OCI-LY3 (cell line): ENCODE data around the gene BTD.

ENCODE experiments used
- EZH2phosphoT487 ChIP-seq: fragments of 200-600 bp; shearing (Covaris generic); IDR thresholded peaks from 2 replicates; pipeline ENCODE4 v1.6.1; 2018; ENCODE audit warnings: antibody characterized with exemption, mixed run types, low read depth
- TF ChIP-seq, protein P1 (sequence below): fragments of 200-600, 300-600 bp; sonication (generic); IDR thresholded peaks from 2 replicates; pipeline ENCODE4 v1.5.1; 2014; ENCODE audit warnings: antibody characterized with exemption, low read length, low read depth

GRCh38 chr3:15630646-15631350, 29.3 kb downstream of the BTD start:
- TF ChIP-seq, protein P1, sequence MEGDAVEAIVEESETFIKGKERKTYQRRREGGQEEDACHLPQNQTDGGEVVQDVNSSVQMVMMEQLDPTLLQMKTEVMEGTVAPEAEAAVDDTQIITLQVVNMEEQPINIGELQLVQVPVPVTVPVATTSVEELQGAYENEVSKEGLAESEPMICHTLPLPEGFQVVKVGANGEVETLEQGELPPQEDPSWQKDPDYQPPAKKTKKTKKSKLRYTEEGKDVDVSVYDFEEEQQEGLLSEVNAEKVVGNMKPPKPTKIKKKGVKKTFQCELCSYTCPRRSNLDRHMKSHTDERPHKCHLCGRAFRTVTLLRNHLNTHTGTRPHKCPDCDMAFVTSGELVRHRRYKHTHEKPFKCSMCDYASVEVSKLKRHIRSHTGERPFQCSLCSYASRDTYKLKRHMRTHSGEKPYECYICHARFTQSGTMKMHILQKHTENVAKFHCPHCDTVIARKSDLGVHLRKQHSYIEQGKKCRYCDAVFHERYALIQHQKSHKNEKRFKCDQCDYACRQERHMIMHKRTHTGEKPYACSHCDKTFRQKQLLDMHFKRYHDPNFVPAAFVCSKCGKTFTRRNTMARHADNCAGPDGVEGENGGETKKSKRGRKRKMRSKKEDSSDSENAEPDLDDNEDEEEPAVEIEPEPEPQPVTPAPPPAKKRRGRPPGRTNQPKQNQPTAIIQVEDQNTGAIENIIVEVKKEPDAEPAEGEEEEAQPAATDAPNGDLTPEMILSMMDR = no peak
- no peak for TF ChIP-seq EZH2phosphoT487
